ENCODE results near the gene BTRC. TPM values are rescaled to one million over a fixed set of nuclear protein-coding genes. Genes with fewer than 3 reads are reported as not detected.

BTRC gene
- polyA plus RNA-seq, 12 donors: 18.7 to 39.8 (median 29.1) TPM; not detected in 1

GRCh38 chr10:101478956-101479355 is 125.0 kb downstream of the BTRC start:
- no peak for DNase-seq

GRCh38 chr10:101481256-101481655 is 127.3 kb downstream of the BTRC start:
- no peak for DNase-seq

GRCh38 chr10:101482568-101482967 is 128.6 kb downstream of the BTRC start:
- DNase-seq: no peak

GRCh38 chr10:101484175-101484745 is 130.3 kb downstream of the BTRC start:
- DNase-seq: no peak

GRCh38 chr10:101485207-101485606 is 131.2 kb downstream of the BTRC start:
- DNase-seq: no peak

- no peak for DNase-seq
Measured at GRCh38 chr10:101485681-101486554, 132.0 kb downstream of the BTRC start.

- DNase-seq: no peak
Measured at GRCh38 chr10:101487399-101487798, 133.4 kb downstream of the BTRC start.

GRCh38 chr10:101489355-101489754 is 135.4 kb downstream of the BTRC start:
- DNase-seq: no peak

GRCh38 chr10:101490026-101490425 is 136.1 kb downstream of the BTRC start:
- DNase-seq: no peak

- no peak for DNase-seq
Measured at GRCh38 chr10:101492205-101492604, 138.2 kb downstream of the BTRC start.

GRCh38 chr10:101492814-101493213 is 138.8 kb downstream of the BTRC start:
- no peak for DNase-seq

GRCh38 chr10:101493249-101493648 is 139.3 kb downstream of the BTRC start:
- no peak for DNase-seq

GRCh38 chr10:101493782-101494281 is 139.9 kb downstream of the BTRC start:
- no peak for DNase-seq

GRCh38 chr10:101494650-101495049 is 140.7 kb downstream of the BTRC start:
- DNase-seq: no peak

- no peak for DNase-seq
Measured at GRCh38 chr10:101495324-101495925, 141.5 kb downstream of the BTRC start.

- no peak for DNase-seq
Measured at GRCh38 chr10:101504438-101504837, 150.5 kb downstream of the BTRC start.

GRCh38 chr10:101506829-101507661 is 153.1 kb downstream of the BTRC start:
- DNase-seq: no peak

- no peak for DNase-seq
Measured at GRCh38 chr10:101507828-101508227, 153.9 kb downstream of the BTRC start.

- no peak for DNase-seq
Measured at GRCh38 chr10:101511938-101512337, 158.0 kb downstream of the BTRC start.

- DNase-seq: no peak
Measured at GRCh38 chr10:101512738-101513137, 158.8 kb downstream of the BTRC start.

- DNase-seq: no peak
Measured at GRCh38 chr10:101513733-101514132, 159.8 kb downstream of the BTRC start.

- no peak for DNase-seq
Measured at GRCh38 chr10:101525848-101526247, 171.9 kb downstream of the BTRC start.

All from muscle of arm (tissue), 12 donors.